ENCODE results near the gene IL12A.

The IL12A gene

DNA sequence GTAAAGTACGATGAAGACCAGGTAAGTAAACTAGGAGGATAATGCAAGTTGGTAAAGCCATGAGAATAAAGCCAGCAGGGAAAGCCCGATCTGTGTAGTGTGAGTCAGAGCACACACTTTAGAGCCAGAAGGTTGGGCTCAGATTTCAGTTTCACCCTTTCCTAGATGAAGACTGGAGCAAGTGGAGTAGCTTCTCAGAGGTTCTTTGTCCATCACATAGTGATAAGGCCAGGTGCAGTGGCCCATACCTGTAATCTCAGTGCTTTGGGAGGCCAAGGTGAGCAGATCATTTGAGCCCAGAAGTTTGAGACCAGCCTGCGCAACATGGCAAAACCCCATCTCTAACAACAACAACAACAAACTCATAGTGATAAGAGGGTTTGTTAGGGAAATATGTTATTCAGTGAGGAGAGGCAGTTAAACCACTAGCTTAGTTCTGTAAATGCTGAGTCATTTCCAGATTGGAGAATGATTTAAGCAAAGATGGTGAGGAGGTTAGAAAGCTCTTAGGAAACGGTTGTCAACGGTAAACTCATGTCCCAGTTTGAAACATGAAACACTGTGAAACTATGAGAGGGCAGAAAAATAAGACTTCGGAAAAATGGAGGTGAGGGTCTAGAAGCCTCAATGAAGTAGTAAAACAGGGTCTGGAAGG lies 39.0 kb downstream of the IL12A start:
- no peak for DNase-seq (ENCODE audit: low spot score)

DNA sequence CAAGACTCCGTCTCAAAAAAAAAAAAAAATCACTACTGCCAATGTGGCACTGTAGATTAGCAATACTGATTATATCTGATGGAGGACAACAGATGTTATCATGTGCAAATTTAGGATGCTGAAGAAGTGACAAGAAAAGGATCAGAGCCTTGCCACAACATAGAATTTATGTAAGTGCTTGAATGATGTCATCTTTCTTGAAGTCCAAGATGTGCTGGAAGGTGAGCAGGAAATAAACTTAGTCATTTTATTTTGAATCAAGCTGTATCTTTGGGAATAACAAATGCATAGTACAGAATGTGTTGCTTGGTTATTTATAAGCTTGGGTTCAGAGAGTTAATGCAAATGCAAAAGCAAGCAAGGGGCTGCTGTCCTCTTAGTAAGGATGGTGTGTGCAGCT lies 47.1 kb downstream of the IL12A start:
- no peak for DNase-seq (ENCODE audit: low spot score)

DNA sequence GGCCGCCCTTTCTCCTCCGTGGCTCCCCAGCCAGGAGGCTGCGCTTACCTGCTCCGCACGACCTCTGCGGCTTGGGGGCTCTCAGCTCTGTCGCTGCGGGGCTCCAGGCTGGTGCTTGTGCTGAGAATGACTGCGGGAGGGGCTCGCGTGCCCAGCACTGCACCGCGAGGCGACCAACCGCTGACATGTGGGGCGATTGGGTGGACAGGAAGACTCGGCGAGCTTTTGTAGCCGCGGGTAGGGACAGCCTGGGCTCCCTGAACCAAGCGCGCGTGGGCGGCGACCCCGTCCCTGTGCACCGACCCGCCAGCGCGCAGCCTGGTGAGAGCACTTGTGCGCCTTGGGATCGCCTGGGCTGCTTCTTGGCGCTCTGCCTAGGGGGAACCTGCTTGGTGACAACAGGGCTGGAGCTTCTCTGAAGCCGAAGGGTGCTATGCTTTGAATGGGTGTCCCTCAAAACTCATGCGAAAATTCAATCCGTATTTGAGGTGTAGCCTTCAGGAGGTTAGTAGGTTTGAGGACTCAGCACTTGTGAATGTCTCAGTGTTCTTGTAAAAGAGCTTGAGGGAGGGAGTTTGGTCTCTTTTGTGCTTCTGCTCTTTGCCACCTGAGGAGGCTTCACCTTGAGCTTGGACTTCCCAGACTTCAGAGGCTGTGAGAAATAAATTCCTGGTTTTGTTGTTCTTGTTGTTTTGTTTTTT lies 50.4 kb downstream of the IL12A start:
- no peak for DNase-seq (ENCODE audit: low spot score)

DNA sequence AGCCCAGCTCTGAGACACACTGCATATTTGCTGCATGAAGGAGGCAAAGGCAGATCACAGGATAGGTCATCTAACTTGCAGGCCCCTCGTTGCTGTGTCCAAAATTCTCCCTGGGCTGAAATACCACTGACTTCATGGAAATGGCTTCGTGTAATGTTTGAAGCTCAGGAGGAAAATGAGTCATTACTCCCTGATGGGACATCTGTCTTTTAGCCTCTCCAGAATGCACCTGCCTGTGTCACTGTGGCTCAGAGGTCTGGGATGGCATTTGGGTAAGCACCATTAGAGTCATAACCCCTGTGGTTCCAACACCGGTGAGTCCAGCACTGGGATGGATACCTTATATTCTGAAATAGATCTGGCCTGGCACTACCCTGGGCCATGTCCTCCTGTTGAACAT lies 51.5 kb downstream of the IL12A start:
- no peak for DNase-seq (ENCODE audit: low spot score)

DNA sequence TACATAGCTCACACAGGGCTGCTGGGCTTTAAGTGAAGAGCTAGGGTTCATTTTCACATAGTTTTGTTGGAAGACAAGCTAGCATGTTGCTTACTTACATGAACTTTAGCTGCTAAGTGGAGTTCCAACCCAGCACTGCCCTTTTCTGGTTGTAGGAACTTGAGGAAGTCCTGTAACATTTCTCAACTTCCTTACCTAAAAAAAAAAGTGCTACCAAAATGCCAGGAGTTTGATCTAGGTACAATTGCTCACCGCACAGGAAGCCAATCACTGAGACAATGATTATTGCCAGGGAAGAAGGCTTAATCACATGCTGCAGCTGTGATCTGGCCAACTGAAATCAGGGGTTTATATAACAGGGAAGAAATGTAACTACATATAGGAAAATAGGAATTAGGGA lies 52.8 kb downstream of the IL12A start:
- no peak for DNase-seq (ENCODE audit: low spot score)

DNA sequence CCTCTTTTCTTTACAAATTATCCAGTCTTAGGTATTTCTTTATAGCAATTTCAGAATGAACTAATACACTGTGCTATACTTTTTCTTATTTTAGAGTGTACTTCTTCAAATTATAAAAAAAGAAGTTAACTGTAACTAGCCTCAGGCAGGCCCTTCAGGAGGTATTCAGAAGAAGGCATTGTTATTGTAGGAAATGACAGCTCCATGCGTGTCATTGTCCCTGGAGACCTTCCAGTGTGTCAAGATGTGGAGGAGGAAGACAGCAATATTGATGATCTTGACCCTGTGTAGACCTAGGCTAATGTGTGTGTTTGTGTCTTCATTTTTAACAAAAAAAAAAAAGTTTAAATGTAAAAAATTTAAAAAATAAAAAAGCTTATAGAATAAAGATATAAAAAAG lies 55.5 kb downstream of the IL12A start:
- no peak for DNase-seq (ENCODE audit: low spot score)

All from SW480 (cell line).